ENCODE results near the gene TAS1R3.
"Not testable (repeated sequence)": the region's sequence is repeated elsewhere in the genome, so short reads cannot be mapped to it uniquely, and the experiment has no call there.

Gene TAS1R3

DNA sequence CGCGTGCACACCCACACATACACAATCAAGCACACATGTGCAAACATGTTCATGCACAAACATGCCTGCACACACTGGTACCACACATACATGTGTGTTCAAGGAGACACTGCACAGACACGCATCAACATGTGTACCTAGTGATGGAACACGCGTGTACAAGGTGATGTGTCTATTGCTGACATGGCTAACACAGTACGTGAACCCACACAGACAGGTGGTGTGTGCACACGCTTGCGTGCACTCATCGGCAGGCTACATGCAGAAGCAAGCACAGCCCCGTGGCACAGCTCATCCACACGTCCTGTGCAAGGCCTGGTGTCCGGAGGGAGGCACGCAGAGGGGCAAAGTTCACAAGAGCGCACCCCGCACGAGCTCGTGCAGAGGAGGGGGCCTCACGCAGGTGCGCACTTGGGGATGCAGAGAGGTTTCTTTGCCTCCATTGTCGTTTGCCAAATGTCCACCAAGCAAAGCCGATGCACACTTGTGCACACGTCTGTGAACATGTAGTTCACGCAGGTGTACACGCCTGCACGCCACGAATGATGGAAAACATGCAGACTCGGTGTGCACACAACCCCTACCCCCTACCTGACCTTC is 24.3 kb upstream of the TAS1R3 start:
- in situ Hi-C loops (cut with MboI; ENCODE audit: low pct_unique_long_range_greater_than_20kb, low sequenced_read_pairs) = no loop called here

DNA sequence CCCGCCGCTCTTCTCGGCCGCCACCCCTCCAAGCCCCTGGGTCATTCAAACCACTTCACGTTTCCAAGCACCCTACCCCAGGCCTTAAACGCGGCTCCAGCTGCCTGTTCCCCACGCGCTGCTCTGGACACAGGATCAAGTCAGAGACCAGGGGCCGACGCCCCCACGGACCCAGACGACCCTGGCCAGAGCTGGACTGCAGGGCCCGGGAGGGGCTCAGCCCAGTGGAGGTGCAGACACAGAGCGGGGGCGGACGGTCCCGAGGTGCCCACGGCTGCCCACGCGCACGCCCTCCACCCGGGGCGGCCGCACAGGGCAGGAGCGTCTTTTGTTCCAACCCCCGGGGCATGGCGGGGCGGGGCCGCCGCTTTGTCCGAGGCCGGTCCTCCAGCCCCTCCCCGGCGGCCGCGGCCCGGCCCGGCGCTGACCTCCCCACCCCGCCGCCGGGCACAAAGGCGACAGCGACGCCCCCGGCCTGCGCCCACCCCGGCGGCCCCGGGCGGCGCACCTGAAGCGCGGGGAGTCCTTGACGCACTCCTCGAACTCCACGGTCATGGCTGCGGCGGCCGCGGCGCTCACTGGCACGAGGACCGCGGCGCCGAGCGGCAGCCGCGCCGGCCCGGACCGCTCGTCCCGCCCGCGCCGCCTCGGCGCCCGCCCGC is 23.7 kb upstream of the TAS1R3 start:
- no peak for DNase-seq
- in situ Hi-C loops (cut with MboI; ENCODE audit: low pct_unique_long_range_greater_than_20kb, low sequenced_read_pairs) = no loop called here

More for the DNA sequence above, 24.3 kb upstream of the TAS1R3 start:
- no peak for DNase-seq

DNA sequence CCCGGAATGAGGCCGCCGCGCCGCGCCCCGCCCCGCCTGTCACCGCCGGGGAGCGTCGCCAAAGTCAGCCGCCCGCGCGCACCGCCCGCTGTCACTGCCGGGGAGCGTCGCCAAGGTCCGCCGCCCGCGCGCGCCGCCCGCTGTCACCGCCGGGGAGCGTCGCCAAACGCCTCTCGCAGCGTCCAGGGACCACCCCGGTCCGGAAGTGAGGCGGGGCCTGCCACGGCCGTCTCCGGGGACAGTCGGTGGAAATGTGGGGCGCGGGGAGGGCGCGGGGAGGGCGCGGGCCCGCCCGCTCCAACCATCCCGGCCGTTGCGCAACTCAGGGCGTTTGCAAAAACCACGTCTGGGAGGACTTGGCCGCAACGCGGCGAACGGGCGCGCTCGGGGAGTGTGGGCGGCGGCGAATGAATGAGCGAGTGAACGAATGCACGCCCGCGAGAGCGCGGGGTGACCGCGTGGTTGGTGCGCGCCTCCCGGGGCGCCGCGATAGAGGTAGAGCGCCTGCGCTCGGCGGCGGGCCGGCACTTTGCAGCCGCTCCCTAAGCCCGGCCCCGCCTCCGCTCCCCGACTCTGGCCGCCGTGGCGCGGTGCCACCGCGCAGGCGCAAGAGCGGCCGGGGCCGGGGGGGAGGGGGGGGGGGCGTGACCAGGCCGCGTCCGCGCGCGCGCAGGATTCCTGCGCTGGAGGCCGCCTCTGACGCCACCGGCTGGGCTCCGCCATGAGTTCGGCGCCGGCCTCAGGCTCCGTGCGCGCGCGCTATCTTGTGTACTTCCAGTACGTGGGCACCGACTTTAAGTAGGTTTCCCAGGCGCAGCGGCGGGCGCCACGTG is 22.9 kb upstream of the TAS1R3 start, which contains the start of the genes ACAP3 and PUSL1:
TSS of gene ACAP3 (minus strand) at position 8 of the 833 bp plus-strand sequence. CDS start 115 bp downstream, outside the sequence.
TSS of gene PUSL1 (plus strand) at position 675 of the 833 bp plus-strand sequence. CDS start at position 722, 47 bp downstream.
- in situ Hi-C loops (cut with MboI; ENCODE audit: low pct_unique_long_range_greater_than_20kb, low sequenced_read_pairs) = no loop called here
- DNase-seq = peak; percentile 89

DNA sequence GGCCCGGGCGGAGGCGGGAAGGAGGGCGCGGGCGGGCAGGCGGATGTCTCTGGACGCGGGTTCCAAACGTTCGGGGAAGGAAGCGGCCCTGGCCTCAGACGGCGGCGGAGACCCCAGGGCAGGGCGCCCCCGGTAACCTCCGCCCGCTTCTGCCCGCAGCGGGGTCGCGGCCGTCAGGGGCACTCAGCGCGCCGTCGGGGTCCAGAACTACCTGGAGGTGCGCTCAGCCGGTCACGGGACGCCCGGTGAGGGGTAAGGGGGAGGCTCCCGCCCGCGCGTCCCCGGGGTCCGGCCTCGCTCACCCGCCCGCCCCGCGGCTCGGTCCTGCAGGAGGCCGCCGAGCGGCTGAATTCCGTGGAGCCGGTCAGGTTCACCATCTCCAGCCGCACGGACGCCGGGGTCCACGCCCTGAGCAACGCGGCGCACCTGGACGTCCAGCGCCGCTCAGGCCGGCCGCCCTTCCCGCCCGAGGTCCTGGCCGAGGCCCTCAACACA is 22.3 kb upstream of the TAS1R3 start:
- in situ Hi-C loops (cut with MboI; ENCODE audit: low pct_unique_long_range_greater_than_20kb, low sequenced_read_pairs) = no loop called here

DNA sequence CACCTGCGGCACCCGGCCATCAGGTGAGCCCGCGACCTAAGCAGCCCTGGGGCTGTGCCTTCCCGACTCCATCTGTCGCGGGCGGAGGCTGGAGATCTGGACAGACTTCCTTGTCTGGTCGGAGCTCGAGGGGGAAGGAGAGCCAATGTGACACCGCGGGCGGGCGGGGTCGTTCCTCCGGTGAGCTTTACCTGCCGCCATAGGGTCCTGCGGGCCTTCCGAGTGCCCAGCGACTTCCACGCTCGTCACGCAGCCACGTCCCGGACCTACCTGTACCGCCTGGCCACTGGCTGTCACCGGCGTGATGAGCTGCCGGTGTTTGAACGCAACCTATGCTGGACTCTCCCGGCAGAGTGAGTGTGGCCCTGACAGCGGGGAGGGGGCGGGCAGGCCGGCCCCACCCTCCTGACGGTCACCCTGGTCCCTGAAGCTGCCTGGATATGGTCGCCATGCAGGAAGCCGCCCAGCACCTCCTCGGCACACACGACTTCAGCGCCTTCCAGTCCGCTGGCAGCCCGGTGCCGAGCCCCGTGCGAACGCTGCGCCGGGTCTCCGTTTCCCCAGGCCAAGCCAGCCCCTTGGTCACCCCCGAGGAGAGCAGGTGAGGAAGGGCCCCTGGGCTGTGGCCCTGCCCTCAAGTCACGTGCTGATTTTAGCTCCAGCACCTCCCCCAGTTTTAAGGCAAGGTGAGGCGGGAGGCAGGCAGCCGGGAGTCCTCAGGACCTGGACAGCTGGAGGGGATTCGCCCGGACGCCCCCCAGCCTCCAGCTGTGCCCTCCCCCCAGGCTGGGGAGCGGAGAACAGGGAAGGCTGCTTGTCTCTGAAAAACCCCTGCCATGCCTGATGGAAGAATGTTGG is 21.6 kb upstream of the TAS1R3 start:
- DNase-seq = no peak
- in situ Hi-C loops (cut with MboI; ENCODE audit: low pct_unique_long_range_greater_than_20kb, low sequenced_read_pairs) = no loop called here

More for the DNA sequence above, 22.3 kb upstream of the TAS1R3 start:
- DNase-seq = no peak

- in situ Hi-C loops (cut with MboI; ENCODE audit: low pct_unique_long_range_greater_than_20kb, low sequenced_read_pairs) = no loop called here
- no peak for DNase-seq
Measured at GRCh38 chr1:1310109-1310385, 21.0 kb upstream of the TAS1R3 start.

GRCh38 chr1:1310476-1311053 is 20.5 kb upstream of the TAS1R3 start:
- in situ Hi-C loops (cut with MboI; ENCODE audit: low pct_unique_long_range_greater_than_20kb, low sequenced_read_pairs) = no loop called here
- no peak for DNase-seq

DNA sequence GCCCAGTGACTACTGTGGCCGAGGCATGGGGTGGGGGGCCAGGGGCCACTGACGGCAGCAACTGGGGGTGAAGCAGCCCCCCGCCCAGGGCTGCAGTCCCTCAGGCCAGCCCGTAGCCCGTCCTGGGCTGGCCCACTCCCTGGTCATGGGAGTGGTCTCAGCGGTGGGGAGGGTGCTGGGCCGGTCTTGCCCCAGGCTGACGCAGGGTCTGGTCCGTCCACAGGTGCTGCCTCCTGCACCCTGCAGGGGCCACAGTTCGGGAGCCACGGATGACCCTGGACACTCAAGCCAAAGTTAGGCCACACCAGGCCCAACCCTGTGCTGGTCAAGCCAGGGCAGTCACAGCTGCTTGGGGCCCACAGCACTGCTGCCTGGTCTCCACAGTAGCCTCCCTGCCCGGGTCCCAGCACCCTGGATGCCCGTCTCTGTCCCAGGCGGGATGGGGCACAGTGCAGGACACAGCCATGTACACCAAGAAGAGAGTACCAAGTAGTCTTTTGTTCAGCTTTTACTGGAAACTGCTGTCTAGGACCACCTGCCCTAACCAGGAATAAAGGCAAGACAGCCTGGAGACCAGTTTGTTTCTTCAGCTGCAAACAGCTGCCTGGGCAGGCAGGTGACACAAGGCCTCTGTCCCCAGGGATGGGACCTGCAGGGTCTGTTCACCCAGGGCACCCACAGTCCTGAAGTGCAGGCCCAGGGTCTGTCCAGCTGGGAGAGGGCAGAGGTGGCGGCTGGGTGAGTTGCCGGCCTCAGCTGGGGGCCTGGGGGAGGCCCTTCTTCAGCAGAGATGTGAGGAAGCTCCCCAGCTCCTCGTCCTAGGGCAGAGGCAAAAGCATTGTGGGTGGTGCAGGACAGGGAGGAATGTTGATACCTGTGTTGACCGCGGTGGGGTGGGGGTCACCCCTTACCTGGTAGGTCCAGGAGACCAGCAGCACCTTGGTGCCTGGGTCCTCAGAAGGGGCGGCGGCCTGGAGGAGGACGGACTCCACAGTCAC is 19.7 kb upstream of the TAS1R3 start:
- in situ Hi-C loops (cut with MboI; ENCODE audit: low pct_unique_long_range_greater_than_20kb, low sequenced_read_pairs) = no loop called here
- DNase-seq = no peak

DNA sequence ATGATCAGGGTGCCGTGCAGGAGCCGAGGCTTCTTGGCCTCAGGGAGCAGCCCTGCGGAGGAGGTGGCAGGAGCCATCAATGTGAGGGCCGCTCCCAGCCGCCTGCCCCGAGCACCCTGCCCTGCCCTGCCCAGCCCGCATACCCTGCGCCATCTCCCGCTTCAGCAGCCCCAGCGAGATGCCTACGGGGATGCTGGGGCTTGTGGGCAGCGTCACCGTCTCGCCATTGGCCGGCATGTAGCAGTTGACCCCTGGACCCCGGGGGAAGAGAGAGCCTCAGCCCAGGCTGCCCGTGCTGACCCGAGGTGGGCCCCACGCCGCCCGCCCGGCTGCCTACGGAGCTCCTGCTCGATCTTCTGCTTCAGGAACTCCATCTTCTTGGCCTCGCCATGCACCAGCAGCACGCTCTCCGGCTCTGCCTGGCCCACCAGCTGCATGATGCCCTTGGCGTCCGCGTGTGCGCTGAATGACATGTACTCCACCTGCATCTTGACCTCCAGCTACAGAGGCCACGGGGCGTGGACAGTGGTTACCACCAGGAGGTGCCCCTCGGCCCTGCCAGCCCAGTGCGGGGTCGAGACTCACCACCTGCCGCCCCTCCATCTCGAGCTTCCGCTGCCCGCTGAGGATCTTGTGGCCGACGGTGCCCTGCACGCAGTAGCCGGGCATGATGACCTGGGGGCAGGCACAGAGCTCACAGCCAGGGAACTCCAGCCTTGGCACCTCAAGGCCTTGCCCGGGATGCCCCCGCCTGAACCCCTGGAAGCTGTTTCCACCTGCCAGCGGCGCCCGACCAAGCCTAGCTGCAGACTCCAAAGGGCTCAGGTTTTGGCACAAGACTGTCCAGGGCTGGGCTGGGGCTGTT is 18.4 kb upstream of the TAS1R3 start:
- in situ Hi-C loops (cut with MboI; ENCODE audit: low pct_unique_long_range_greater_than_20kb, low sequenced_read_pairs) = no loop called here
- DNase-seq = no peak

DNA sequence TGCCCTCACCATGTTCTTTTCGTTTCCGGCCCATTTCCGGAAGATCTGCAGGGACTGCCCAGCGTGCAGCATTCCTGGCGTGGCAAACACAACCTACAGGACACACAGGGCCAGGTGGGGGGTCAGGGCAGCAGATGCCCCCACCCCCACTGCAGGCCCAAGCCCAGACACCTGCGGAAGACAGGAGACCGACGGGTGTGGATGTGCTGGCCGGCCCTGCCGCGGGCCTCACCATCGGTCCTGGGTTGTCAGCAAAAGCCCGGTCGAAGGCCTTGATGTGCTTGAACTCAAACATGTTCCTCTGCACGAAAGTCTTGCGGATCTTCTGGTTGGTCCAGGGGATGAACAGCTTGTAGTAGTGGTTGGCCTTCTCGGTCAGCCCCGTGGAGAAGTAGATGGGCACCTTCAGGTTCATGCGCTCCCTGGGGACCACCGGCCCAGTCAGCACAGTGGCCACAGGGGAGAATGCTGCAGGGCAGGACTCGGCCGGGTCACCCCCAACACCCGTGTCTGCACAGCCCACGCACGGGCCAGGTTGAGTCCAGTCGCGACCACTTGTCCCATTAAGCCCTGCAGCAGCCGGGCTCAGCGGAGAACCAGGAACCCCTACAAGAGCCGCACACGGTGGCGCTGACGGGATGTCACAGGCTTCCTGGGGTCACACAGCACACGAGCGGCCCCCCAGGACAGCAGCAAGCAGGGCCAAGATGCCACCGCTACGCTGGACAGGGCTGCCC is 17.4 kb upstream of the TAS1R3 start:
- in situ Hi-C loops (cut with MboI; ENCODE audit: low pct_unique_long_range_greater_than_20kb, low sequenced_read_pairs) = no loop called here
- DNase-seq = no peak

GRCh38 chr1:1314237-1314586 is 16.9 kb upstream of the TAS1R3 start:
- in situ Hi-C loops (cut with MboI; ENCODE audit: low pct_unique_long_range_greater_than_20kb, low sequenced_read_pairs) = no loop called here
- no peak for DNase-seq

GRCh38 chr1:1314678-1315335 is 16.3 kb upstream of the TAS1R3 start:
- in situ Hi-C loops (cut with MboI; ENCODE audit: low pct_unique_long_range_greater_than_20kb, low sequenced_read_pairs) = no loop called here
- no peak for DNase-seq

DNA sequence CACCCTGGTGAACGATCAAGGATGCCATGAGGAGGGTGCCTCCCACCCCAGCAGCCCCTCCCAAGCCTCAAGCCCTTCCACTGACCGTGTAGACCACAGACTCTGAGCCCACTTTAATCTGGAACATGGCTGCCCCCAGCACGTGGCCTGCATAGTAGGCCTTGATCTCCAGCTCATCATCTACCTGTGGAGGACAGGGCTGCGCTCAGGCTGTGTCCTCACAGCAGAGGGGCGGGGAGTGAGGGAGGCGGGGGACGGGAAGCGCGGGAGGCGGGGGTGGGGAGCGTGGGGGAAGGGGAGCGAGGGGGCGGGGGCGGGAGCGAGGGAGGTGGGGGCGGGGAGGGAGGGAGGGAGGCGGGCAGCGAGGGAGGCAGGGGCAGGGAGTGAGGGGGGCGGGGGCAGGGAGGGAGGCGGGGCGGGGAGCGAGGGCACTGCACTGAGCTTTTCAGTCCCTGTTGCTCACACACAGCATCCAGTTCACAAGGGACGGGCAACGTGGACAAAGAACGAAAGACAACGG is 15.6 kb upstream of the TAS1R3 start:
- no peak for DNase-seq
- in situ Hi-C loops (cut with MboI; ENCODE audit: low pct_unique_long_range_greater_than_20kb, low sequenced_read_pairs) = no loop called here

DNA sequence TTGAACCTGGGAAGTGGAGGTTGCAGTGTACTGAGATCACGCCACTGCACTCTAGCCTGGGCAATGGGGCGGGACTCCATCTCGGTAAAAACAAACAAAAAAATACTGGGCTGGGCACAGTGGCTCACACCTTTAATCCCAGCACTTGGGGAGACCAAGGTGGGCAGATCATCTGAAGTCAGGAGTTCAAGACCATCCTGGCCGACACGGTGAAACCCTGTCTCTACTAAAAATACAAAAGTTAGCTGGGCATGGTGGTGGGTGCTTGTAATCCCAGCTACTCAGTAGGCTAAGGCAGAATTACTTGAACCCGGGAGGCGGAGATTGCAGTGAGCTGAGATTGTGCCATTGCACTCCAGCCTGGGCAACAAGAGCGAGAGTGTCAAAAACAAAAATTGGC is 14.9 kb upstream of the TAS1R3 start:
- not testable (repeated sequence) for DNase-seq

DNA sequence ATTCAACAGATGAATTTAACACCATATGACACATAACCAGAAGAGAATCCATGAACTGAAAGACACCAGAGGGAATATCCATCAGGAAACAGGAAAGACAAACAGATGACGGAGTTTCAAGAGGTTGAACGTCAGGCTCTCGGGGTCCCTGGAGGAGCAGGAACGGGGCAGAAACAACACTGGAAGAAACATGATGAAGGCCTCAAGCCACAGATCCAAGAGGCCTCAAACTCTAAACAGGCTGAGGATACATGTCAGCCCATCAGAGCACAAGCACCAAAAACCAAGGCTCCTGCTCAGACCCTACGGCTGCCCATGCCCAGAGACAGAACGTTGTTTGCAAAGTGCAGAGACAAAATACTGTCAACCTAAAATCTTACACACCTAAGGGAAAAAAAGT is 13.7 kb upstream of the TAS1R3 start:
- no peak for DNase-seq

More for the DNA sequence above, 14.9 kb upstream of the TAS1R3 start:
- in situ Hi-C loops (cut with MboI; ENCODE audit: low pct_unique_long_range_greater_than_20kb, low sequenced_read_pairs) = not testable (repeated sequence)

More for the DNA sequence above, 13.7 kb upstream of the TAS1R3 start:
- in situ Hi-C loops (cut with MboI; ENCODE audit: low pct_unique_long_range_greater_than_20kb, low sequenced_read_pairs) = no loop called here

Measured in KBM-7 (cell line).